HG03354 (cell line): ENCODE data around the gene MGLL.

Source experiments
- ATAC-seq: cut with Tn5 transposase; IDR thresholded peaks from one replicate; pipeline ENCODE4 v1.9.1; 2021; ENCODE audit warnings: mild to moderate bottlenecking; ENCODE audit not compliant: unreplicated experiment, poor library complexity, severe bottlenecking

The MGLL gene

DNA sequence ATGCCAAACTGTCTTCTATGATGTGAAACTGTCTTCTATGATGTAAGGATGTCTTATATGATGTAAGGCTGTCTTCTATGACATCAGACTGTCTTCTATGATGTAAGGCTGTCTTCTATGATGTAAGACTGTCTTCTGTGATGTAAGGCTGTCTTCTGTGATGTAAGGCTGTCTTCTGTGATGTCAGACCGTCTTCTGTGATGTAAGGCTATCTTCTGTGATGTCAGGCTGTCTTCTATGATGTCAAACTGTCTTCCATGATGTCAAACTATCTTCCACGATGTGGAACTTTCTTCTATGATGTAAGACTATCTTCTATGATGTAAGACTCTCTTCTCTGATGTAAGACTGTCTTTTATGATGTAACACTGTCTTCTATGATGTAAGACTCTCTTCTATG is 27.9 kb downstream of the MGLL start:
- ATAC-seq: no peak

DNA sequence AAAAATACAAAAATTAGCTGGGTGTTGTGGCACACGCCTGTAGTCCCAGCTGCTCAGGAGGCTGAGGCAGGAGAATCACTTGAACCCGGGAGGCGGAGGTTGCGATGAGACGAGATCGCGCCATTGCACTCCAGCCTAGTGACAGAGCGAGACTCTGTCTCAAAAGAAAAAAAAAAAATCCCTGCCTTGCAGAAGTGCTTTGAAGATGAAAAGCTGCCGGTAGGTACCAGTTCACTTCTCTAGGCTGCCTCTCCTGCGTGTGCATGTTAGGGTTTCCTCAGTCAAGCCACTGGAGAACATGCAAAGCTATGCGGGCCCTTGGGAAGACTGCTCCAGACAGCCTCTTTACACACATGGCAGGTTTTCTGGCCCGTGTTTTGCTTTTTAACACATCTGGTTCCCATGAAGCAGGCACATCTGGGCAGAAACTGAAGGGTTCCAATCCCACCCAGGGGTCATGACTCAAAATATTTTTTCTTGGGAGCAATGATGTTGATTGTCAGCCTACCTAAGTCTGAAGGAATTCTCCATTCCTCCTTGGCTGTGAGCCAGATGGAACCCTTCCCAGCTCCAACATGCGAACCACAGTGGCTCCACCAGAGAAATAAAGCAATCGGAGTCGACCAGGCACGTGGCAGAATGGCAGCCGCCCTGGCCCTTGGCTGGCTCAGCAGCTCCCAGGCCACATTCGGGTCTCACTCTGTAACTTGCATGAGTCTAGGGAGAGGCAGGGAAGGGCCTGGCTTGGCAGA is 29.6 kb downstream of the MGLL start:
- ATAC-seq: no peak

DNA sequence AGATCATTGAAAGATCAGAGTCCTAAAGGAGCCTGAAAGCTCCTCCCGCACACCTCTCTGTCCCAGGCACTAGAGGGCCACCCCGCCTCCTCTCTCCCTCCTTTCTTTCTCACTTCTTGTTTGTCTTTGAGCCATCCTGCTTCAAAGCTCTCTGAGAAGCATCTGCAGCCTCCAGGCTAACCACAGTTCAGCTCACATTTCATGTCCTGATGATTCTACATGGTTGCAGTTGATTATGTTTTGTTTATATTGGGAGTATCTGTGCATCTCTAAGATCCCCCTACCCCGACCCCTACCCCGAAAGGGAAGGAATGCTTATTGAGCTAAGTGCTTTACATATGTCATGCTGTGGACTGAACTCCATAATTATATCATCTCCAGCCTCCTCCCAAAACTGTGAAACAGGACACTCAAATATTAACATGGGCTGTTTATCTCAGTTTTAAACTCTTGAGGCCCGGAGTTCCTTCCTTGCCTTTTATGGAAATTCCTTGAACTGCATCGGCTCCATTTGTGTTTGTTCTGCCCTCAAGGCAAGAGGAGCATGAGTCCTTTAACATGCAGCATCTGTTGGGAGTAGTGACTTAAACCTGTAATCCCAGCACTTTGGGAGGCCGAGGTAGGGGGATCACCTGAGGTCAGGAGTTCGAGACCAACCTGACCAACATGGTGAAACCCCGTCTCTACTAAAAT is 30.9 kb downstream of the MGLL start:
- peak; percentile 85 for ATAC-seq

DNA sequence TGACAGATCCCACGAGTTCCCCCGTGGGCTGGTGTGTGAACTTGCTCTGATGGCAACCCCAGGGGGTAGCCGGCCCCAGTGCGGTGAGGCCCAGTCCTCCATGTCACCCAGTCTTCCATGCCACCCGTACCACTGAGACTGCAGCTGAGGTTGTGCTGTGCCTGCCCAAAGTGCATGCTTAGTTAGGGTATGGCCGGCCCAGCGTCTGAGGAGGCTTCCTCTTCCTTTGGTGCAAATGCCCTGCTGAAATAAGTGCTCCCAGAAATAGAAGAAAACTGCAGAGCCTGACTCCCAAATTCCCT is 31.5 kb downstream of the MGLL start:
- peak; percentile 18 for ATAC-seq

DNA sequence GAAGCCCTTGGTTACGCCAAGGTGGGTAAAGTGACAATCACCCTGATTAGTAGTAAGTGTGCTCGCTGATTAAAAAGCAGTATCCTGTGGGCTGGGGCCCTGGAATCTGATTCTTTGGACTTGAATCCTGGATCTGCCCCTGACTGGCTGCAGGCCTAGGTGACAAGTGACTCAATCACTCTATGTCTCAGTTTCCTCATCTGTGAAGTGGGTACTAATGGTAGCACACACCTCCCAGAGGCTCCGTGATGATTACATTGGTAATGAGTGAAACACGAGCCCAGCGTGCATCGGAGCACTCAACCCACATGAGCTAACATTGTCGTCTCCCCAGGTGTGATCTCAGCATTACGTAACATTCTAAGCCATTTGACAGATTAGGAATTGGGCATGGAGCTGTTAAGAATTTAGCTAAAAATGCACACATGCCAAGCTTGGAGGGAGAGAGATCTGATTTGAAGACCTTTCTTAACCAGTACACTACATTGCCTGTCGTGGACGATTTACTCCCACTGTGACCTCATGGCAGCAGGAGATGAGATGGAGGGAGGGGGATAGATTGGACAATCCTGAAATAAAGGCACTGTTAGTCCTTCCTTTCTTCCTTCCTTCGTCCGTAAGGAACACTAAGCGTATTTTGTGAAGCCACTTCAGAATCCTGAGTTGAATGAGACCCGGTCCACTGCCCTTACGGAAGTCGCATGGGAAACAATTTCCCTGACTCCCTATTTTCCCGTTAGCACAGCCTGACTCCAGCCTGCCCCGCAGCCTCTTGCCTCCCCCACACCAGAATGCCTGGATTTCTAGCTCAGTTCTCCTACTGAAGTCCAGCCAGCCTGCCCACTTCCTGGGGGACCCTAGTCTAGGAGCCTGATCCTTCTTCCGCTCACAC is 32.1 kb downstream of the MGLL start:
- ATAC-seq: no peak

DNA sequence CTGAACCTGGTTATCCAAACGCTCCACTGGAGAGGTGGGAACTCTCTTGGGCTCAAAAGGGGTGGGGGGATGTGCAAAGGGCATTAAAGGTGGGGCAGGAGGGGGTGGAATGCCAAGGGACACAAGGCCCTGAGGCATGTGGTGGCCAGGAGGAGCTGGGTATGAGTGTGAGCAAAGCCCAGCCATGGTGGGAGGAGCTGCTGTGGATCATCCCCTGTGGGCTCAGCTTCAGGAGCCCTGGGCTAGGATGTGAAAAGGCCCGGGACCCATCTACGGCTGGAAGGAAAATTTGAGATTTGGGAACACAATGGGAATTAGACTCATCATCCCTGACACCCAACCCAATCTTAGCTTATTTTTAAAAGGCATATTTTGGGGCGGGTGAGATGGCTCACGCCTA is 33.3 kb downstream of the MGLL start:
- ATAC-seq: no peak

DNA sequence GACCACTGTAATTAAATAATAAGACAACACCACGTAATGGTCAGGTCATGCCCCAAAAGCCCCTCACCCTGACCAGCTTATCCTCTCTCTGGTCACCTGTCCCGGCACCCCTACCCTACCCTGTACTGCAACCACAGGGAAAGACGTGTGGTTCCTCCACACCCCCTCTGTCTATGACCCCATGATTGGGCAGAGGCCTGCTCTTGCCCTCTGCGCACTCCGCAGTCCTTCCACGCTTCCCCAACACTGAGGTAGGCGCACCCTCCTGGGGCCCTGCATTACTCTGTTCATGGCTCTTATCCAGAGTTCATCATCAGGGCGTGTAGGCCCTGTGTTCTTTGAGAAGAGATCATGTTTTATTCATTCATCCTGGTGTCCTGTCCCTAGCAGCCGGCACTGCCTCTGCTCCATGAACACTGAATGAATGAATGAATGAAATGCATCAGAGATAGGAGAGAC is 33.8 kb downstream of the MGLL start:
- no peak for ATAC-seq

DNA sequence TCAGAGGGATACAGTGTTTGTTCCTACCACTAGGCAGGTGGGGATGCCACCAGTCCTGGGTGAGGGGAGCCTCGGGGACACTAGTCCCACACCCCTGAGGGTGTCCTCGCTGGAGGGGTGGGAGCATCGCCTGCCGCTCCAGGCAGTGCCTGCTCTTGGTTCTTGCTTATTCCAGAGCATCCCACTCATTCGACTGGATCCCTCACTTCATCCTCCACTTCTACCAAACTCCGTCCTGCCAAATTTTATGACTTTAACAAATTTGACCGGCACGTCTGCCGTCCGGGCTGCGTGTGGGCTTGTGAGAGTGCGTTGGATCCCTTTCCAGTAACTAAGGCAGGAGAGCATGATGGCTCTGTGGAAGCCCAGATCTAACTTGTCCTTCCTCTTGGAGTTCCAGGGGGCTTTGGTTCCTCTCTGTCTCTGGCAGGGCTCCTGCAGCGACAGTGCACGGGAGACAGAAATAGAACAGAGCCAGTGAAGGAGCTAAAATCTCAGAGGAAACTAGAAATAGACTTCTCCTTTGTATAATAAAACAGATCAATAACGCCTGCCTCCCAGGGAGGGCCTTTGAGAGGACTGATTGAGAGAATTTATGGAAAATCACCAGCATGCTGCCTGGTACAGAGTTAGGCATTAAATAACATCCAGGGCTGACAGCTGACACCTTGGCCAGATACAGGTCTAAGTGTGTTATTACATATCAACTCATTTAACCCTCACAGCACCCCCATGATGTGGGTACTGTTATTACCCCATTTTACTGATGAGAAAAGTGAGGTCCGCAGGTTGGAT is 34.5 kb downstream of the MGLL start:
- ATAC-seq: no peak

DNA sequence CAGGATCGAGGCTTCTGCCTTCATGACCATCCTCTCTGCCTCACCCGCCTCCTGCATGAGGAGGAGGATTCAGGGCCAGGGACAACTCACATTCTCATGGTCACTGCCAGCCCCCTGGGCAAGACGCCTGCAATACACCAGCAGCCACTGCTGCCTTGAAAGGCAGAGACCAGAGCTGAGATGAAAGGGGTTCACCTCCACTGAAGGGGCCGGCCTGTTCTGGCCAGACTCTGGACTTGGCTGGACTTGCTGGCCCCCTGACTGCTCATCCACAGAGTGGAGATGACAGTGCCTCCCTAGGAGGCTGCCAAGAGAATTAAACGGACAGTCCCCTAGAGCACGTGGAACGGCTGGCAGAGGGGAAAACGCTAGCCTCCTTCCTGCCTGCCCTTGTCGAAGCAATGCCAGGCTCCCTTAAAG is 35.2 kb downstream of the MGLL start:
- no peak for ATAC-seq

DNA sequence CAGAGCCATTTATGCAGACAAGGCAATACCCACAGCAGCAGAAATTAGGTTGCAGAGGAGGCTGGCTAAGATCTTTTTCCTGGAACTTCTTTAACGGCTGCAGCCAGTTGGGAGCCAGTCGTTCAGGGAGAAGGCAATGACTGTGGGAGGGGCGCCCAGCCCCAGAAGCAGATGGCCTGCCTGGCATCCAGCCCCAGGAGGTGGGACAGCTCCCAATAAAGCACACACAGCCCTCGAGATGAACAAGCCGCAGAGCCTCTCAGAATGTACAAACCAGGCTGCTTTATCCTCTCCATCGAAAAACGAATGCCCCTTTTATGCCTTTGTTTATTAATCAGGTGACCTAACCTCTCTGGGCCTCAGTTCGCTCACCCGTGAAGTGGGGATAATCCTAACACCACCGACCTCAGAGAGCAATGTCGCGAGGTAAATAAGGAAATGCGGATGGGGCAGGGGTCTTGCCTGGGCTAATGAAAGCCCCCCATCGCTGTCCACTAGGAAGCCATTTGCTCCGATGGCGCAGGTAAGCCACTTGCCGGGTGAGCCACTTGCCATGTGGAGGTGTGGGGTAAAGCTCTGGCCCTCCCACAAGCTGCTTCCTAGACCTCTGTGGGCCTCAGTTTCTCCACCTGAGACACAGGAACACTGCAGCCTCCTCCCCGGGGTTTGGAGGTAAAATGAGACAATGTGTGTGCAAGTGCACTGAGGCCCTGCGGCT is 35.8 kb downstream of the MGLL start:
- no peak for ATAC-seq

DNA sequence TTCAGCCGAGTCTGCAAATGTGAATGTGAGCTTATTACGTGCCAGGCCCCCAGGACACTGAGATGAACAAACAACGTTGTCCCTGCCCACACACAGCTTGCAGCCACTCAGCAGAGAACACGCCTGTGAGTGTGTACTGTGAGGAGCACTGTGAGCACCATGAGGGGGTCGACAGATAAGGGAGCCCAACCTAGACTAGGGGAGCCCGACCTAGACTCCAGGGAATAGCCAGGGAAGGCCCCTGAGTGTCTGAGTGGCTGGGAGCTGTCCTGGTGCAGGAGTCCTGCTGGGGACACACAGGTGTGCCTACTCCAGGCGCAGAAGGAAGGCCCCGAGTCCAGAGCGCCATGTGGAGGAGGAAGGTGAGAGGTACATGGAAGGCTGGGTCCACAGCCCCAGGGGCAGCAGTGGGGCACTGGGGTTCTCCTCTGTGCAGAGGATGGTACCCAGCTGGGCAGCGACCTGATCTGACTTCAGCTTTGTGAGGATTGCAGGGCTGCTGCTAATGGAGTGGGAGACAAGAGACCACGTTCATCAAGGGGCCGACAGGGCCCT is 36.5 kb downstream of the MGLL start:
- no peak for ATAC-seq

DNA sequence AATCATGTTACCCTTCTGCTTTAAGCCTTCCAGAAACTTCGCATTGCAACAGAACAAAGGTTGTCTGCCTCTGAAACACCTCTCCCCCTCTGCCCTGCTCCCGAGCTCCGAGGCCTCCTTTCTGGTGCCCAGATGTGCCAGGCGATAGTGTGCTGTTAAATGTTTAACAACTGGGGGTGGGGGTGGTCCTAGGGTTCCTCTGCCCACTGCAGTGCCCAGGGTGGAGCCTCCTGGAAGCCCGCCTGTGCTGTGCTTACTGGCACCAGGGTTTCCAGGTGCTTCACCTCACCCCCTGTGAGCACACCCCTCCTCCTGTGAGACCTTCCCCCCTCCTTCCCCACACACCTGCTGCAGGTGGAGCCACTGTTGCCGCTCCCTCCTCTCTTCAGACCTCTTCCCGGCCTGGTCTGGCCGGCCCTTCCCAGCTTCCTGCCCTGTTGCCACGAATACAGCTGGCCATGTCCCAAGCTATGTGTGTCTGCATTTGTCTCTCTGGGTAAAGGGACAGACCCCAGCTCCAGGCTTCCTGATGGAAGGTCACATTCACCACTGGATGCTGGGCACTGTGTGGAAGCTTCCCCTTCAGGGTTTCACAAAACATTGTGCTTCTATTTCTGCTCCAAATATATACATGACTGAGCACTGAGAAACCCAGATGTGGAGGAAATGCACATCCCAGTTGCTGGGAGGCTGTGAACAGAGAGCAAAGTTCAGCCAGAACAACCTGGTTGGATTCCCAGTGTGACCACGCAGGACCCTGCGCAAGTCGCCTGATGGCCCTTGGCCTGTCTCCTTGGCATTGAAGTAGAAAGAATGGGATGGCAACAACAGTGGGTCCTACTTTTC is 37.2 kb downstream of the MGLL start:
- no peak for ATAC-seq

DNA sequence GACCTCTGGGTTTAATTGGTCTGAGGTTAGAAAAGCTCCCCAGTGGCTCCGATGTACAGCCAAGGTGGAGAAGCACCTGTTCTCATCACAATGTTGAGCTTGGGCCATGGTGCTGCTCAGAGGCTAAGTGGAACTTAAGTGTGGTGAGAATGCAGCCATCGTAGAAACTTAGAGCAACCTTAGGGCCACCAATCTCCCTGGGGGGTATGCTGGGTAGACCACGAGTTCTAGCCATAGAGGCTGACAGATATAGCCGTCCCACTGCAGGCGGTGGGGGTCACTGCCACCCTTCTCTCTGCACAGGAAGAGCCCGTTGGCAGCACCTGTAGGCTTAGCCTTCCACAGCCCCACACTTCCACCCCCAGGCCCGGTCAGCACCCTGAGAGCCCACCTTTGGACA is 38.0 kb downstream of the MGLL start:
- peak; percentile 44 for ATAC-seq

DNA sequence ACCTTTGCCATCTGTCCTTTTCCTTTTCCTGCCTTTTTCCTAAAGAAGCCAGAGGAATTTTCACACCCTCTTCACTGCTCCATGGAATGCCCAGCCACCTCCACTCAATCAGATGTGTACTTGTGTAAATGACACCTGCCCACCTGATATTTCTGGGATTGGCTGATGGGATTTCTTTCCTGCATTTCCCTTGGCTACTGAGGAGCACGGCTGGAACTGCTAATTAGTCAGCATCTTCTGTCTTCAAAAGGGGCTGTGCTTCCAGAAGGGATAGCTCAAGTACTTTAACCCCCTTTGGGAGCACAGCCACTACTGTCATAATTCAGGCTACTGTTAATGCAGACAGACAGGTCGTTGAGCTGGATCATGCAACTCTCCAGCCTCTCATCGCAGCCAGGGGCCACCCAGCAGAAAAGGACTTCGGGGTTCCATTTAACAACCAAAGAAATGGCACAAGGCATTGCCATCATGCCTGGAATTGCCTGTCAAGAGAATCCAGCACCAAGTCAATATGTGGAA is 38.6 kb downstream of the MGLL start:
- ATAC-seq: no peak

DNA sequence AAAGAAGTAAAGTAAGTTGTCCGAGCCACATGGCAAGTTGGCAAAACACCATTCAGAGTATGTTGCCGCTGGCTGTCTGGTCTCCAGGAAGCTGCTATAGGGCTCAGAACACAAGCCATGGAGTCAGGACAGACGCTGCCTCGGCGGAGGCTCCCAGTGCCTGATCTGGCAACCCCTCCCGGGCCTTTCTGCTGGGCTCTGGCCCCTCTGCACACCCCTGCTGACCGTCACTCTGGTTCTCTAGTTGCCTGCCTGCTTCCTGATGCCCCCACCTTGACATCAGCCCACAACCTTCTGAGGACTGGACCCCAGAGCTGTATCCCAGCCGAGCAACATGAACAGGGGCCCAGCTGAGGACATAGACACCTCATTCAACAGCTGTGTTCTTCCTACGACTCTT is 39.1 kb downstream of the MGLL start:
- no peak for ATAC-seq

DNA sequence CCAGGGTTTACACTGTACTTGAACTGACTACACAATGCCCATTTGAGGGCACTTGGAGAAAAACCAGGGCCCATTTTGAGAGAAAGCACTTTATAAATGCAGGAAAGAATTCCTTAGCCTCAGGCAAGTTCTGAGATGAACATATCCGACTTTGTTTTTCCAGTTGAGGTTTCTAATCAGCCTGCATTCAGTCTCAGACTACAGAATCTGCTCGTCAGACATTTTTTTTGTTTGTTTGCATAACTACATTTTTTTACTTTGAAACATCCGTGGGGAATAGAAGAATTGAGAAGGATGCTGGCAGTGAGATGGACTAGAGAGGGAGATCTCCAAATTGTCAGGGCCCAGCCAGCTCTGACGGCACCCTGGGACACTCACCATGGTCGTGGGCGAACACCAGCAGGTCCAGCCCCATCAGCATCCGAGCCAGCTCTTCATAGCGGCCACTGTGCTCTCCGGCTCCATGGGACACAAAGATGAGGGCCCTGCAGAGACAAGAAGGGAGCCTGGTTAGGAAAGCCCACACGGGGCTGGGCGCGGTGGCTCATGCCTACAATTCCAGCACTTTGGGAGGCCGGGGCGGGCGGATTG is 40.8 kb downstream of the MGLL start:
- ATAC-seq: no peak

DNA sequence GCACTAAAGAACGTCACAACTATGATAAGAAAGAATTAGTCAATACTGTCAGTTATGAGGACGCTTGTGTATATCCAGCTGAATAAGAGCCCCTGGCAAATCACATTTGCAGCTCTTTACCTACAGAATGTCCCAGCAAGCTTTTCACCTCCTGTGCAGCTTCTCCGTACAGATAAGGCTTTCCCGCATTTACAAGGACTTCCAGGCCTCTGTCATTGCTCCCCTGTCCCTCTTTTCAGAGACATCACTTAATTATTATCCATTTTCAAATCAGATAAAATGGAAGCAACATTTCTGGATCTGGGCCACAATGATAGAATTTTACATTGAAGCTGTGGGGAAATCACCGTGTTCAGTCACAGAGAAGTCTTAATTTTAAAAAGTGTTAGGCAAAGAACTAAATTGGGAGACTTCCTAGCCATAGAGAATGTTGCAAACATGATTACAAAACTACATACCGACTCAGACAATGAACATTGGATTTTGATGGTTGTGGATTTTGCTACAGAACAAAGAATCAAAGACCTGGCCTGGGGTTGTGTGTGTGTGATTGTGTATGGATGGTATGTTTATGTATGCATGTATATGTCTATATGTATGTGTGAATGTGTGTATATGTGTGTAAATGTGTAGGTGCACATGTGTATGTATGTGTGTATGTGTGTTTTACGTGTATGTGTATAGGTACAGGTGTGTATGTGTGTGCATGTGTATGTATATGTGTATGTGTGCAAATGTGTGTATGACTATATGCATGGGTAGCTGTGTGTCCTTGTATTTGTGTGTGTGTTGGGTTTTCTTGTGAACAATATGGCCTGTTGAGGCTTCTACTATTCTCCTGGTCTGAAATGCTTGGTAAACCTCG is 41.5 kb downstream of the MGLL start:
- ATAC-seq: no peak
